Neural cell (in vitro differentiated cells): ENCODE data around the gene LACRT. TPM values are rescaled to one million over a fixed set of nuclear protein-coding genes. Genes with fewer than 3 reads are reported as not detected.

Experiments
- H2AFZ ChIP-seq: fragments of 200-600, 300-800 bp; sonication (generic), shearing (Covaris generic); 2 replicates; pipeline ENCODE4 v1.6.0; 2014; ENCODE audit warnings: low read depth, mild to moderate bottlenecking, antibody characterized with exemption, low read length, moderate library complexity
- H3F3A ChIP-seq: fragments of 200-600 bp; shearing (Covaris generic); 2 replicates; pipeline ENCODE4 v1.6.1; 2016; ENCODE audit warnings: mild to moderate bottlenecking, moderate library complexity, mixed read lengths, antibody characterized with exemption, low read length; ENCODE audit not compliant: insufficient read depth, poor library complexity, severe bottlenecking
- H3K27ac ChIP-seq: fragments of 200-600, 300-800 bp; sonication (generic), shearing (Covaris generic); 2 replicates; pipeline ENCODE4 v1.5.1; 2014; ENCODE audit warnings: mild to moderate bottlenecking, low read length, moderate library complexity
- H3K27me3 ChIP-seq: fragments of 300-800, 200-600 bp; sonication (generic), shearing (Covaris generic); 2 replicates; pipeline ENCODE4 v1.6.0; 2014; ENCODE audit warnings: mild to moderate bottlenecking, low read depth, low read length, moderate library complexity; ENCODE audit not compliant: insufficient read depth
- H3K36me3 ChIP-seq: fragments of 300-800, 200-600 bp; sonication (generic), shearing (Covaris generic); 2 replicates; pipeline ENCODE4 v1.5.1; 2014; ENCODE audit warnings: mild to moderate bottlenecking, antibody characterized with exemption, low read length, moderate library complexity; ENCODE audit not compliant: insufficient read depth
- H3K4me2 ChIP-seq: fragments of 300-800, 200-600 bp; sonication (generic), shearing (Covaris generic); 2 replicates; pipeline ENCODE4 v1.6.0; 2014; ENCODE audit warnings: mild to moderate bottlenecking, low read length
- H3K4me3 ChIP-seq: fragments of 300-800, 200-600 bp; sonication (generic), shearing (Covaris generic); 2 replicates; pipeline ENCODE4 v1.5.1; 2014; ENCODE audit warnings: mild to moderate bottlenecking, low read length, moderate library complexity
- H3K79me2 ChIP-seq: fragments of 200-600 bp; shearing (Covaris generic); replicated peaks from 2 replicates; pipeline ENCODE4 v1.6.0; 2014; ENCODE audit warnings: mild to moderate bottlenecking, low read length, moderate library complexity; ENCODE audit not compliant: insufficient read depth
- H3K9ac ChIP-seq: fragments of 300-800, 200-600 bp; sonication (generic), shearing (Covaris generic); 2 replicates; pipeline ENCODE4 v1.6.1; 2016; ENCODE audit warnings: mild to moderate bottlenecking, low read length, mixed read lengths
- H3K9me2 ChIP-seq: fragments of 200-600 bp; shearing (Covaris generic); 2 replicates; pipeline ENCODE4 v1.6.1; 2016; ENCODE audit warnings: mild to moderate bottlenecking, low read length, mixed read lengths; ENCODE audit not compliant: insufficient read depth
- H3K9me3 ChIP-seq: fragments of 200-600, 300-800 bp; sonication (generic), shearing (Covaris generic); 2 replicates; pipeline ENCODE4 v1.6.1; 2016; ENCODE audit warnings: mild to moderate bottlenecking, mixed run types, low read length, moderate library complexity, mixed read lengths
- H4K20me1 ChIP-seq: fragments of 200-600 bp; shearing (Covaris generic); 2 replicates; pipeline ENCODE4 v1.6.1; 2016; ENCODE audit warnings: mild to moderate bottlenecking, mixed run types; ENCODE audit not compliant: insufficient read depth
- CTCF ChIP-seq: fragments of 450-650 bp; IDR thresholded peaks from 2 replicates; pipeline ENCODE4 v1.5.1; 2014; ENCODE audit warnings: antibody characterized with exemption, mild to moderate bottlenecking, moderate library complexity; ENCODE audit not compliant: poor library complexity, severe bottlenecking
- EP300 ChIP-seq: fragments of 450-650 bp; conservative IDR thresholded peaks from 2 replicates; pipeline ENCODE4 v1.6.1; 2014; ENCODE audit warnings: antibody characterized with exemption, mild to moderate bottlenecking, moderate library complexity; ENCODE audit not compliant: poor library complexity, severe bottlenecking
- EZH2 ChIP-seq: fragments of 200-600, 300-800 bp; shearing (Covaris generic), sonication (generic); IDR thresholded peaks from 2 replicates; pipeline ENCODE4 v1.6.1; 2014; ENCODE audit warnings: antibody characterized with exemption, low read length, borderline replicate concordance, mild to moderate bottlenecking; ENCODE audit not compliant: insufficient read depth, poor library complexity, severe bottlenecking
- MXI1 ChIP-seq: fragments of 450-650 bp; conservative IDR thresholded peaks from 2 replicates; pipeline ENCODE4 v1.6.1; 2014; ENCODE audit warnings: antibody characterized with exemption, mild to moderate bottlenecking; ENCODE audit not compliant: poor library complexity, severe bottlenecking
- POLR2AphosphoS5 ChIP-seq: IDR thresholded peaks from 2 replicates; pipeline ENCODE4 v1.6.1; 2012
- RAD21 ChIP-seq: fragments of 450-650 bp; conservative IDR thresholded peaks from 2 replicates; pipeline ENCODE4 v1.6.1; 2014; ENCODE audit warnings: antibody characterized with exemption, mild to moderate bottlenecking, moderate library complexity
- REST ChIP-seq: IDR thresholded peaks from 2 replicates; pipeline ENCODE4 v1.6.1; 2012; ENCODE audit warnings: borderline replicate concordance
- SMC3 ChIP-seq: fragments of 450-650 bp; conservative IDR thresholded peaks from 2 replicates; pipeline ENCODE4 v1.6.1; 2014; ENCODE audit warnings: antibody characterized with exemption, mild to moderate bottlenecking, moderate library complexity; ENCODE audit not compliant: poor library complexity
- TAF1 ChIP-seq: IDR thresholded peaks from 2 replicates; pipeline ENCODE4 v1.6.1; 2012; ENCODE audit warnings: low read depth
- polyA plus RNA-seq: library from polyadenylated mRNA; depleted of rRNA; stranded (reverse); fragments of >200 nt; gene quantifications from 2 replicates; pipeline ENCODE4 v1.2.3, GENCODE V29; 2014

The LACRT gene
- polyA plus RNA-seq, 1 donor from 2014 or later: not detected

GRCh38 chr12:54581412-54581811, 53.3 kb downstream of the LACRT start:
- no peaks in the 10 kb centered on the region for H3F3A ChIP-seq
- no peak overlapping the region for H3K4me3 ChIP-seq
- no peak overlapping the region for H3K27ac ChIP-seq
- no peak overlapping the region for H3K9ac ChIP-seq
- no peaks in the 10 kb centered on the region for H3K9me2 ChIP-seq
- H4K20me1 ChIP-seq: no peaks in the 10 kb centered on the region
- H3K9me3 ChIP-seq: no peaks in the 10 kb centered on the region
- no peak overlapping the region for H3K4me2 ChIP-seq
- no peak for TF ChIP-seq EZH2
- no peak for TF ChIP-seq EP300
- no peak for TF ChIP-seq TAF1
- TF ChIP-seq RAD21: no peak
- no peak for TF ChIP-seq REST
- TF ChIP-seq POLR2AphosphoS5: no peak
- no peak for TF ChIP-seq CTCF
- TF ChIP-seq SMC3: no peak
- TF ChIP-seq MXI1: no peak
- H3K27me3 ChIP-seq: no peaks in the 10 kb centered on the region
- no peaks in the 10 kb centered on the region for H3K36me3 ChIP-seq
- no peak overlapping the region for H2AFZ ChIP-seq
- H3K79me2 ChIP-seq: no peaks in the 10 kb centered on the region

Other genes with a start within 250 kb of the LACRT start
- not detected in 2 replicates for gene ITGA5, start 215.6 kb downstream of the LACRT start, polyA plus RNA-seq
- not detected in 2 replicates for gene GTSF1, start 161.3 kb downstream of the LACRT start, polyA plus RNA-seq
- gene NCKAP1L, start 137.1 kb downstream of the LACRT start, polyA plus RNA-seq: 0.02 and 1.9 TPM in 2 replicates
- 9.2 and 14.0 TPM in 2 replicates for gene PDE1B, start 85.3 kb downstream of the LACRT start, polyA plus RNA-seq
- 28.9 and 29.6 TPM in 2 replicates for gene PPP1R1A, start 46.2 kb downstream of the LACRT start, polyA plus RNA-seq
- not detected in 2 replicates for gene DCD, start 13.5 kb upstream of the LACRT start, polyA plus RNA-seq
- gene MUCL1, start 219.6 kb upstream of the LACRT start, polyA plus RNA-seq: not detected in 2 replicates